NOMO-1 treated with DMSO at 0.1 percent for 48 hours (cell line): ENCODE results near the gene COBL.

Experiments used
- DNase-seq: peaks from one replicate; lab custom pipeline; 2025; ENCODE audit not compliant: unreplicated experiment; lab: John Stamatoyannopoulos, UW

The COBL gene

GRCh38 chr7:51256209-51256781, 60.3 kb downstream of the COBL start:
- DNase-seq, result no peak

DNA sequence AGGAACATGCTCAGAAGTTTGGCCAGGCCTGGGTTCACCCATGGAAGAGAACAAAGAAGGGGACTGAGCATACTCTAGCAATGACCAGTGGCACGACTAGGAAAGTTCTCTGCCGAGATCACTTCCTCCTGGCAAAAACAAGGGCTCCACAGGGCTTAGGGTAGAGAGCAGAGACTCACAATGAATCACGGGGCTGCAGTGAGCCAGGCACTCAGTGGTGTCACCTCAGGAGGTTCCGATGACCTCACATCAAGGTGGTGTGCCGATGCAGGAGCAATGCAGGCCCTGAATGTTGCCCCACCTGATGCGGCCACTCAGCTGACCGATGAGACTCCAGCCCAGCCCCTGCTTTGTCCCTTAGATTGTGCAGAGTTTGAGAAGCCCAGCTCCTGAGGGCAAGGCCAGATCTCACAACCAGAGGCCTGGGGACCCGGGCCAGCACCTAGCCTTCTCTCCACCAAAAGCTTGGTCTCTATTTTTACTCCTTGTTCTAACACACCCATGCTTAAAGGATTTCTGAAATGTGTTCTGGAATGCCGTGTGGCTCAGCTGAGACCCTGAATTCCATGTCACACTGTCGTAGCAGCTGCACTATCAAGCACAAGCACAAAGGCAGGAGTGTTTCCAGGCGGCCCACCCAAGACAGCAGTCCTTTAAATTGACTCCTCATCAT, 60.9 kb downstream of the COBL start:
- DNase-seq, result no peak

DNA sequence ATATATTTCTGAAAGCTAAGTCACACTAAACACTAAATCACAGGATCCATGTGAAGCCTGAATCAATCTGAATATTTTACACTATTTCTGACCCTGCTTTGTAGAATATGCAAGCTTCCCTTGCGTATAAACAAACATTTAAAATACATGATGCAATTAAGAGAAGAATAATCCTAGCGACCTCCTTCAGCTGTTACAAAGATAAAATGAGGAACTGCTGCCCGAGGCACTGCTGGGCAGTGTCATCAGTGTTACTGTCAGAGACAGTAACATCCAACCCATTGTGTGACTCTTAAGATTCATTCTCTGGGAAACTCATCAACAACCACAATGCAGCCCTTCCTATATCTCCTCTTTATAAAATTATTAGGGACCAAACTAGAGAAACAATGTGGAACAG, 61.6 kb downstream of the COBL start:
- no peak for DNase-seq

GRCh38 chr7:51253157-51253556, 63.5 kb downstream of the COBL start:
- no peak for DNase-seq

GRCh38 chr7:51251290-51251689, 65.3 kb downstream of the COBL start:
- no peak for DNase-seq

DNA sequence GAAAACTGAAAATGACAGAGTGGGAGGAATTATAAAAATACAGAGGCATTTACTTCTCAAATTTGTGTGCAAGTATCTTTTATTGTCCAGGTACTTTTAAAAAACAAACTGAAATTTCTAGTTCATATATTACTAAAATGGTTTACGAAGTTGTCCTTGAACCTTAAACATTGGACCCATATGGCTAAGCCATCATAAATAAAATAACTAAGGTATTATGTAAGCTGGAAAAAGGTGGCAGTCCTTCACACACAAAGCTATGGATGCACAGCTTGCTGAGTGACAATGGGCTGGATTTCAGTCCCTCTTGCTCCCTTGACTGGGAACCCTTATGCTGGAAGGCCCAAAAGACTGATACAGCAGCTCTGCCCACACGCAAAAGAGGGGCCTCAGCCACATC, 66.1 kb downstream of the COBL start:
- no peak for DNase-seq

DNA sequence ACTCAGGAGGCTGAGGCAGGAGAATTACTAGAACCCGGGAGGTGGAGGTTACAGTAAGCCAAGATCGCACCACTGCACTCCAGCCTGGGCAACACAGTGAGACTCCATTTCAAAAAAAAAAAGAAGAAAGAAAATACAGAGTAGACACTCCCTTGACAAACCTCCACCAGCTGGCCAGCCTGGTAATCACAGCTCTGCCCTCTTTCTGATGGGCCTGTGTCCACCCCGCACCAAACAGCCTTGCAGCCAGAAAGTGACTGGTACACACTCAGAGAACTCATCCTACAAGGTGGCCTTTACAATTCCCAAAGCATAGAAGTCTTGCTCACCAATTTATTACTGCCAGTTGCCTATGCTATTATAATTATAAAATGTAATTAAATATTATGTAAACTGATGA, 66.6 kb downstream of the COBL start:
- DNase-seq, result no peak

DNA sequence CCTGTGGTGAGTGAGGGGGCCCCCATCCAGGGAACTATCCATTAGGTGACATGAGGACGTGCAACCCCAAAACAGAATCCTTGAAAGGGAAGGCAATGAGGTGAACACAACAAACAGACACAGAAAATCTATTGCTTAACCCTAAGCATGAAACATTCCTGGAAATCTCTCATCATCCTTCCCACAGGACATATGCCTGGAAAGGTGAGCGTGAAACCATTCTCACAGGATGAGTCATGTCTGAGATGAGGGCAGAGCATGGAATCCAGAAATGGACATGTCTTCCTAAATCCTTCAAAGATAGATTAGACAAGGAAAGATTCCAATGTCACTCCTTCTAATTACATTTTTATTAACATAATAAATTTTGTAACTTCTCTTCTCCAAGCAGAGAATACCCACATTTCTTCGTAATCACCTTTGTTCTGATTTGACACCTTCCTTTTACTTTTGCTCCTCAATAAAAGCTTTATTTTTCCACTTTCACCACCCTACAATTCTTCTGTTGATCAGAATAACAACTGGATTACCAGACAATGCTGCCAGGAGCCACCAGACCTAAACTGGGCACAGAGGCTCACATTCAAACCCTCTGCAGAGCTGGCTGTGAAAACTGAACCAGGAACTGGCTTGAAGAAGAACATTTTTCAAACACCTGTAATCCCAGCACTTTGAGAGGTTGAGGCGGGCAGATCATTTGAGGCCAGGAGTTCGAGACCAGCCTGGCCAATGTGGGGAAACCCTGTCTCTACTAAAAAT, 67.2 kb downstream of the COBL start:
- DNase-seq, result no peak

GRCh38 chr7:51246258-51247245, 70.1 kb downstream of the COBL start:
- DNase-seq, result no peak

GRCh38 chr7:51244885-51245284, 71.7 kb downstream of the COBL start:
- DNase-seq, result no peak

DNA sequence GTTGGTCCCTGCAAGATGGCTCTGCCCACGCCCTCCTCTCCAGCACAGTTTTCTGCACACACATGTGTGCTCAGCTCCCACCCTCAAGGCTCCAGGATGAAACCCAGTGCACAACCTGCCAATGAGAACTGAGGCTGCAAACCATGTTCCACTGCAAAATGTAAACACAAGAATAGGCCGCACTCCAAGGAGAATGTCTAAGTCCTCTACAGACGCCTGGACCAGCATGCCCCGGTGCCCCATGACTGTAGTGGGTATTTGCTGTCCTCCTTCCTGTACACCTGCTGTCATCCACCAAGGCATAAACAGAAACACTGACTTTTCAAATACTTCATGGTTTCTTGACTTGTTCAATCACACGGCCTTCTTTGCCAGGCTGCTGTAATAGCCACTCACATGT, 72.6 kb downstream of the COBL start:
- no peak for DNase-seq

GRCh38 chr7:51243631-51244030, 73.0 kb downstream of the COBL start:
- no peak for DNase-seq

GRCh38 chr7:51242881-51243518, 73.6 kb downstream of the COBL start:
- no peak for DNase-seq

- DNase-seq, result no peak
These were observed 74.5 kb downstream of the COBL start for GRCh38 chr7:51242007-51242691.

DNA sequence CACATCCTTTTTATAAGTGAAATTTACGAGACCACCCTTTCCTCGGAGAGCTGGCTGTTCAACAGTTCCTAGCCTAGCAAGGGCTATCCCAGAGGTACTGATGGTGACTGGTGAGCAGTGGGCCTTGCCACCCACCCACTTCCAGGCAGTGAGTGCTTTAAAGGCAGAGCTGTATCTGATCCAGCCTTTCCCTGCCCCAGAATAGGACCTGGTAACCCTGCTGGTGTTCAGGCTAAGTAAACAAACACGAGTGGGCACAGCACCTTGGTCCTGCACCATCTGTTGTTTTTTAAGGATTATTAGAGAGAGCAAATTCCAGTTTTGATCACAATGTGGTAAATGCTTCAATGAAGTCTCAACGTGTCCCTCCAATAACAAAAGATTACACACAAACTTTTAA, 75.7 kb downstream of the COBL start:
- DNase-seq, result no peak

GRCh38 chr7:51239691-51240090, 76.9 kb downstream of the COBL start:
- no peak for DNase-seq

DNA sequence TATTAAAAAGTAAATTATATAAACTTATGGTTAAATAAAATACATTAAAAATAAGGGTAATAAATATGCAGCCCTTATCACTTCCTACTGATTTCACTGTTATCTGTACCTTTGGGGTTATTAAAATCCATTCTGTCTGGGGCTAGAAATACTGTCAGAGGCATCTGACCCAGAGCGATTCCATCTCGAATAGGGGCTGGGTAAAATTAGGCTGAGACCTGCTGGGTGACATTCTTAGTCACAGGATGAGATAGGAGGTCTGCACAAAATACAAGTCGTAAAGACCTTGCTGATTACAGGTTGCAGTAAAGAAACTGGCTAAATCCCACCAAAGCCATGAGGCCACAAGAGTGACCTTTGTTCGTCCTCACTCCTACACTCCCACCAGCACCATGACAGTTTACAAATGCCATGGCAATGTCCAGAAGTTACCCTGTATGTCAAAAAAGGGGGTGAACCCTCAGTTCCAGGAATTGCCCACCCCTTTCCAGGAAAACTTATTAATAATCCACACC, 77.6 kb downstream of the COBL start:
- no peak for DNase-seq

DNA sequence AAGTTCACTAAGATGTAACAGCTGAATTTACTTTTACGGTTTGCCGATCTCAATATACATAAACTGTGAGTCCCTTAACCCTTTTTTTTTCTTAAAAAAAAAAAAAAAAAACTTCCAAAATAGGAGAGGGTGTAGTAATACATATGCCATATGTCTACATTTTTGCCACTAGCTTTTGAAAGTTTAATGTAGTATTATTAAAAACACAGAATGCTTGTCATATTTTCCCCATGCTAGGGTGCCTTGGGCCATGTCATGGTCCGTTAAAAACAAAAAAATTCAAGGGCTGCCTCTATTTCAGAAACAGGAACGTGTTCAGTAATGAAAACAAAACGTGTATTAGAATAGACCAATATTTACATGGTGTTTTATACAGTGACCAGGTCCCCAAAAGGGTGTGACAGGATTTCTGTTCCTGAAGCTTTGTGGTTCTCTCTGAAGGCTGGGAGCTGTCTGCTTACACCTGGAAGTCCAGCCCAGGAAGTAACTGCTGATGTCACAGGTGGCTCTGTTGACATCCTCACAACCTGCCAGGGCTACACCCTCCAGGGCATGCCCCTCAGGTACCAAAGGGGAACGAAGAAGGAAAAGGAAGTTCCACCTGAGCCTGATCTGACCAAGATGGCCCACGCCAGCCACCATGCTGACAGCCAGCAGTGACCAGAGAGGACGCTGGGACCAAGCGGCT, 79.0 kb downstream of the COBL start:
- no peak for DNase-seq

DNA sequence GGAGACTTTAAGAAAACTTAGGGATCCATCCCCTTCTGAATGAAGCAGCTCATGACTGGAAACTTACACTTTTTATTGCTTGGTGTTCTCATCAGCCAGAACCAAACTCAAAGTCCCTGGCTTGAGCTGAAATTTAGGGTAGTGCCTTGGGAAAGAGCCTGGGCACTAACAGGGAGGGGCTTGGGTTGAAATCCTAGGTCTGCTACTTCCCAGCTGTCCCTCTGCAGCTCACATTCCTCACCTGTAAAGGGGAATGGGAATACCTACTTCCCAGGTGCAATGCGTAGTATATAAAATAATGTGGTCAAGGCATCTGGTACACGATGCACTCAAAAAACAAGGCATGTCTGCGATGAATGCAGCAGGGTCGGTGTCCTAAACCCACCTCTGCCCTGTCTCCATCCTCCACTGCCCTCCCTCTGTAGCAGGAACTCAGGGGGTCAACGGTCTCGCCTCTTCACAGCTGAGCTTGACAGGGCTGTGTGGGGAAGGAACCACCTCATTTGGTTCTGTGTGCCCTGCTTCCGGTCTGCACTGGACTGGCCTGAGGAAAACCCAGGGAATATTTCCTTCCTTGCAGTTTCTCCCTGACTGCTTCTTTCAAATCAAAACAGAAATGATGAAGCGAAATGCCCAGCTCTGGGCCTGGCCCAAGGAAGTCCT, 80.0 kb downstream of the COBL start:
- DNase-seq, result no peak
